Measurements from ENCODE around the gene RFTN1. TPM values are rescaled to one million over a fixed set of nuclear protein-coding genes. Genes with fewer than 3 reads are reported as not detected.

RFTN1 gene
- total and polyA plus RNA-seq, 9 of the 15 experiments (the other 6 are each of a cell fraction or from before 2014, with no cell fraction given), result 0.08 to 0.51 (median 0.11) TPM; not detected in 6

DNA sequence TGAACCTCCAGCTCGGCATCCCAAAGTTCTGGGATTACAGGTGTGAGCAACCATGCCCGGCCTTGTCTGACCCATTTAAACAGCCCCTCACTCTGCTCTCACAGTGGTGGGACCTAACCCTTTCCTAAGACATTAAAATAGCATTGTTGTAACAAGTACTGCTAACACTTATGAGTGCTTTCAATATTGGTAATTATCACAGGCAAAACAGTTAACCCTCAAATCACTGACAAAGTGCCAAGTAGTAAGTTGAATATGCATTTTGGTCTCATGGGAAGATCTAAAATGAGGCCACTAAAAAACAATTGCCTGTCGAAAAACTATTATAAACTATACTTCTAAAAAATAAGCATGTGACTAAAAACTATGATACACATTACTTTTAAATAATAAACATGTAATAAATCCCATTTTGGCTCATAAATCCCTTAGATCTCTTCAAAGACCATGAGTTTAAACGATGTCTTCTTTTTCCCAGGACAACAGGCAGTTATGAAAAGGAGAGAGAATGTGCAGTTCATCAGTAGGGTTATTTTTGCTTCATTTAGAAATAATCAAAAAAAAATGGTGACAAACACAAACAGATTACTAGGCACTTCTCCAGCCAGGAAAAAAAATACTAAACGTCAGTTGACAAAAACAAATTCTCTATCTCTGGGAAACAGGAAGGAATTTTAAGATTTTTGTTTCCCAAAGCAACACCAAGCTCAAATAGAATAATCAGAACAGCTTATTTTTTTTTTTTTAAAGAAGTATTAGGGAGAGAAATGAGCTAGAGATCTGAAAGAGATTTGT lies 95.4 kb downstream of the RFTN1 start:
- H3K9ac ChIP-seq (ENCODE audit: insufficient read depth in 1 of 2, low read depth in 2 of 2, low read length in 2 of 2), result no peak overlapping the region
- peaks cover 19 to 28% of the 10 kb centered on the region in 2 experiments for H3K27me3 ChIP-seq (ENCODE audit: control insufficient read depth in 2 of 2, insufficient read depth in 2 of 2, low read length in 2 of 2)
- H4K20me1 ChIP-seq (replicated peaks; ENCODE audit: control insufficient read depth, insufficient read depth, low read length), result no peaks in the 10 kb centered on the region
- intact Hi-C loops (cut with micrococcal nuclease) (no loop called here), in situ Hi-C loops (cut with MboI) (no loop called here)
- H3K4me1 ChIP-seq (replicated peaks in 1 of 2; ENCODE audit: control insufficient read depth in 2 of 2, insufficient read depth in 2 of 2, low read length in 2 of 2), result no peaks in the 10 kb centered on the region
- H3K4me2 ChIP-seq (ENCODE audit: insufficient read depth, low read length), result no peak overlapping the region
- 0% methylated on average over 5 of the region's 5 CpGs for WGBS (ENCODE audit: insufficient coverage, low coverage, missing lambda C conversion rate)
- H3K4me3 ChIP-seq, result no peak overlapping the region
- BruUV-seq (replicated peaks), result no TSS peak
- ATAC-seq (no peak), DNase-seq (ENCODE audit: extremely low read depth in 1 of 4, low spot score in 3 of 4) (no peak), FAIRE-seq (no peak)
- TF ChIP-seq MTA3 (IDR thresholded peaks at IDR 0.05; ENCODE audit: borderline replicate concordance) (no peak), RFX7 (CRISPR knock-in tag; IDR thresholded peaks at IDR 0.05) (no peak), SPI1 (IDR thresholded peaks at IDR 0.05; ENCODE audit: borderline replicate concordance, low read depth, low read length) (no peak)
- H3K9me3 ChIP-seq (replicated peaks; ENCODE audit: control insufficient read depth, insufficient read depth, low read depth, low read length), result no peaks in the 10 kb centered on the region
- ChIA-PET CTCF (ENCODE audit: low intra/inter-chr PET ratio) (no interaction called here), POLR2A (no interaction called here)
- H3K79me2 ChIP-seq (ENCODE audit: control insufficient read depth, insufficient read depth, low read length), result no peaks in the 10 kb centered on the region
- no peaks in the 10 kb centered on the region for H3K9me1 ChIP-seq (ENCODE audit: control insufficient read depth, insufficient read depth, low read length)
- no peak overlapping the region for H3K27ac ChIP-seq (ENCODE audit: extremely low read depth, low read depth, low read length)
- H3K36me3 ChIP-seq (ENCODE audit: control insufficient read depth, insufficient read depth, low read length), result no peaks in the 10 kb centered on the region
- H2AFZ ChIP-seq (ENCODE audit: low read depth, low read length), result no peak overlapping the region

DNA sequence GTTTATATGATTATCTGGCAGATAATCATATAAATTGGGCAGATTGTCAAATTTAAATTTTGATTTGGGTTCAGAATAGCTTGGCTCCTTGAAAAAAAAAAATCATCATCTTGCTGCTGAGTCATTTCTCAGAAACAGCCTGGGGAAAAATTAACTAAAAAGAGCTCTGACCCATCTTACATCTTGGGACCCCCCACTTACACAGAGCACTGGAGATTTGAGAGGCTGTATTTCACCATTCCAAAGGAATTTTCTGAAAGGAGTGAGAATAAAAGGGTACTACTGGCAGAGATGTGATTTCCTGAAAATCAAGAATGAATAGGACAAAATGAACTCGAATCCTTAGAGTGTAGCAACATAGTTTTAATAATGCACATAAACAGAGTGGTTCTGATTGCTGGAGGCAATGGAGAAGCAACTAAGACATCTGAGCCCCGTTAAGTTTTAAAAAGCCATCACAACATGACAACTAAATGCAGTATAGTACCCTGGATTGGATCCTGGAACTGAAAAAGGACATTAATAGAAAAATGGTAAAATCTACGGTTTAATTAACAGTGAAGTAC lies 97.5 kb downstream of the RFTN1 start:
- Histone ChIP-seq H2AFZ (ENCODE audit: low read depth, low read length) (no peak overlapping the region), H3K27me3 (ENCODE audit: control insufficient read depth in 2 of 2, insufficient read depth in 2 of 2, low read length in 2 of 2) (peaks cover 16 to 24% of the 10 kb centered on the region in 2 experiments), H3K27ac (ENCODE audit: extremely low read depth, low read depth, low read length) (no peak overlapping the region), H3K4me2 (ENCODE audit: insufficient read depth, low read length) (no peak overlapping the region), H3K4me3 (no peak overlapping the region), H3K79me2 (ENCODE audit: control insufficient read depth, insufficient read depth, low read length) (no peaks in the 10 kb centered on the region), H3K9ac (ENCODE audit: insufficient read depth in 1 of 2, low read depth in 2 of 2, low read length in 2 of 2) (no peak overlapping the region), H4K20me1 (replicated peaks; ENCODE audit: control insufficient read depth, insufficient read depth, low read length) (no peaks in the 10 kb centered on the region), H3K4me1 (replicated peaks in 1 of 2; ENCODE audit: control insufficient read depth in 2 of 2, insufficient read depth in 2 of 2, low read length in 2 of 2) (no peaks in the 10 kb centered on the region), H3K36me3 (ENCODE audit: control insufficient read depth, insufficient read depth, low read length) (no peaks in the 10 kb centered on the region), H3K9me3 (replicated peaks; ENCODE audit: control insufficient read depth, insufficient read depth, low read depth, low read length) (no peaks in the 10 kb centered on the region), H3K9me1 (ENCODE audit: control insufficient read depth, insufficient read depth, low read length) (no peaks in the 10 kb centered on the region)
- BruUV-seq (replicated peaks), result no TSS peak
- in situ Hi-C loops (cut with MboI), result no loop called here
- ChIA-PET CTCF (ENCODE audit: low intra/inter-chr PET ratio) (no interaction called here), POLR2A (interaction anchor here (0.7 to 1.4 kb wide), 2 partner anchors 12 to 25 kb away, joined by 3 read pairs; no protein-coding TSS in a partner anchor)
- no peak for FAIRE-seq
- WGBS (ENCODE audit: insufficient coverage, low coverage, missing lambda C conversion rate), result 3% methylated on average over 3 of the region's 3 CpGs
- DNase-seq (ENCODE audit: extremely low read depth in 1 of 4, low spot score in 3 of 4), result no peak
- ATAC-seq, result no peak
- intact Hi-C loops (cut with micrococcal nuclease), result no loop called here
- no peak for TF ChIP-seq ZNF197 (CRISPR knock-in tag; IDR thresholded peaks at IDR 0.05; ENCODE audit: low read depth)
- TF ChIP-seq, protein P1, sequence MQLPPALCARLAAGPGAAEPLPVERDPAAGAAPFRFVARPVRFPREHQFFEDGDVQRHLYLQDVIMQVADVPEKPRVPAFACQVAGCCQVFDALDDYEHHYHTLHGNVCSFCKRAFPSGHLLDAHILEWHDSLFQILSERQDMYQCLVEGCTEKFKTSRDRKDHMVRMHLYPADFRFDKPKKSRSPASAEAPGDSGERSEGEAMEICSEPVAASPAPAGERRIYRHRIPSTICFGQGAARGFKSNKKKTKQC (CRISPR knock-in tag; IDR thresholded peaks at IDR 0.05), result no peak
- TF ChIP-seq, protein P2, sequence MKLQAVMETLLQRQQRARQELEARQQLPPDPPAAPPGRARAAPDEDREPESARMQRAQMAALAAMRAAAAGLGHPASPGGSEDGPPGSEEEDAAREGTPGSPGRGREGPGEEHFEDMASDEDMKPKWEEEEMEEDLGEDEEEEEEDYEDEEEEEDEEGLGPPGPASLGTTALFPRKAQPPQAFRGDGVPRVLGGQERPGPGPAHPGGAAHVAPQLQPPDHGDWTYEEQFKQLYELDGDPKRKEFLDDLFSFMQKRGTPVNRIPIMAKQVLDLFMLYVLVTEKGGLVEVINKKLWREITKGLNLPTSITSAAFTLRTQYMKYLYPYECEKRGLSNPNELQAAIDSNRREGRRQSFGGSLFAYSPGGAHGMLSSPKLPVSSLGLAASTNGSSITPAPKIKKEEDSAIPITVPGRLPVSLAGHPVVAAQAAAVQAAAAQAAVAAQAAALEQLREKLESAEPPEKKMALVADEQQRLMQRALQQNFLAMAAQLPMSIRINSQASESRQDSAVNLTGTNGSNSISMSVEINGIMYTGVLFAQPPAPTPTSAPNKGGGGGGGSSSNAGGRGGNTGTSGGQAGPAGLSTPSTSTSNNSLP (IDR thresholded peaks at IDR 0.05; ENCODE audit: borderline replicate concordance, low read depth, low read length), result no peak
- TF ChIP-seq ZNF324 (CRISPR knock-in tag; IDR thresholded peaks at IDR 0.05), result no peak
- no peak for TF ChIP-seq MYC (IDR thresholded peaks at IDR 0.05; ENCODE audit: low read depth, low read length)
- no peak for TF ChIP-seq MYC (CRISPR knock-in tag; IDR thresholded peaks at IDR 0.05; ENCODE audit: borderline replicate concordance, low read depth)
- no peak for TF ChIP-seq NFATC3 (IDR thresholded peaks at IDR 0.05)
- TF ChIP-seq XRCC3 (IDR thresholded peaks at IDR 0.05), result no peak
- TF ChIP-seq MAFK (IDR thresholded peaks at IDR 0.05; ENCODE audit: low read length), result no peak
- no peak for TF ChIP-seq TCF7L2 (IDR thresholded peaks at IDR 0.05; ENCODE audit: low read depth, low read length)
